Measurements from ENCODE around the gene RARB.

RARB gene

DNA sequence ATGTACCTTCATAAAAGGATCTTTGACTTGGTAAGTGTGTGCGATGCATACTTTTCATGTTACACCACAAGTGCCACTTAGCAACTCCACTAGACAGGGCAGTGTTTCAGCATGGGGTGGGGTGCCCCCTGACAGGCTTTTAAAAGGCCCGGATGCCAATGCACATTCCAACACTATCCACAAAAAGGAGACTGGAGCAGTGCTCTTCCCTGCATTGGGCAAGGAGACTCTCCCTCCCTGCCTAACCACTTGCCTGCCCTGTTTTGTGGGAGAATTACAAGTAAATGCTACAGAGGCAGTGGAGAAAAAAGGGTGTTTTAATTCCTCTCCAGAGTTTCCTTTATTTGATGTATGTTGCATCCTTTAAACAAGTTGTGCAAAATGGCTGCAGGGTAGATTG, 1.7 kb upstream of the RARB start:
- H3K4me3 ChIP-seq (ENCODE audit: low read depth, low read length) = no peak overlapping the region
- peaks cover 9% of the 10 kb centered on the region for H3K4me1 ChIP-seq (ENCODE audit: control insufficient read depth, insufficient read depth, low read length)
- no peak for TF ChIP-seq ZNF654 (tag by site-specific recombination; IDR thresholded peaks at IDR 0.05; ENCODE audit: low read depth)
- no peak for TF ChIP-seq ZNF549 (tag by site-specific recombination; IDR thresholded peaks at IDR 0.05)
- TF ChIP-seq FEZF1 (tag by site-specific recombination; IDR thresholded peaks at IDR 0.05) = peak; percentile 40; the same call in 1 of the 2 replicates
- no peak for TF ChIP-seq KLF7 (tag by site-specific recombination; IDR thresholded peaks at IDR 0.05; ENCODE audit: borderline replicate concordance)
- TF ChIP-seq ZNF521 (tag by site-specific recombination; IDR thresholded peaks at IDR 0.05) = no peak
- TF ChIP-seq ZBTB20 (tag by site-specific recombination; IDR thresholded peaks at IDR 0.05) = peak; percentile 41; the same call in 1 of the 2 replicates
- no peak for TF ChIP-seq ZNF544 (tag by site-specific recombination; IDR thresholded peaks at IDR 0.05)
- no peak for TF ChIP-seq HOXC10 (CRISPR knock-in tag; IDR thresholded peaks at IDR 0.05)
- TF ChIP-seq ZNF626 (tag by site-specific recombination; IDR thresholded peaks at IDR 0.05) = no peak
- TF ChIP-seq, protein P1, sequence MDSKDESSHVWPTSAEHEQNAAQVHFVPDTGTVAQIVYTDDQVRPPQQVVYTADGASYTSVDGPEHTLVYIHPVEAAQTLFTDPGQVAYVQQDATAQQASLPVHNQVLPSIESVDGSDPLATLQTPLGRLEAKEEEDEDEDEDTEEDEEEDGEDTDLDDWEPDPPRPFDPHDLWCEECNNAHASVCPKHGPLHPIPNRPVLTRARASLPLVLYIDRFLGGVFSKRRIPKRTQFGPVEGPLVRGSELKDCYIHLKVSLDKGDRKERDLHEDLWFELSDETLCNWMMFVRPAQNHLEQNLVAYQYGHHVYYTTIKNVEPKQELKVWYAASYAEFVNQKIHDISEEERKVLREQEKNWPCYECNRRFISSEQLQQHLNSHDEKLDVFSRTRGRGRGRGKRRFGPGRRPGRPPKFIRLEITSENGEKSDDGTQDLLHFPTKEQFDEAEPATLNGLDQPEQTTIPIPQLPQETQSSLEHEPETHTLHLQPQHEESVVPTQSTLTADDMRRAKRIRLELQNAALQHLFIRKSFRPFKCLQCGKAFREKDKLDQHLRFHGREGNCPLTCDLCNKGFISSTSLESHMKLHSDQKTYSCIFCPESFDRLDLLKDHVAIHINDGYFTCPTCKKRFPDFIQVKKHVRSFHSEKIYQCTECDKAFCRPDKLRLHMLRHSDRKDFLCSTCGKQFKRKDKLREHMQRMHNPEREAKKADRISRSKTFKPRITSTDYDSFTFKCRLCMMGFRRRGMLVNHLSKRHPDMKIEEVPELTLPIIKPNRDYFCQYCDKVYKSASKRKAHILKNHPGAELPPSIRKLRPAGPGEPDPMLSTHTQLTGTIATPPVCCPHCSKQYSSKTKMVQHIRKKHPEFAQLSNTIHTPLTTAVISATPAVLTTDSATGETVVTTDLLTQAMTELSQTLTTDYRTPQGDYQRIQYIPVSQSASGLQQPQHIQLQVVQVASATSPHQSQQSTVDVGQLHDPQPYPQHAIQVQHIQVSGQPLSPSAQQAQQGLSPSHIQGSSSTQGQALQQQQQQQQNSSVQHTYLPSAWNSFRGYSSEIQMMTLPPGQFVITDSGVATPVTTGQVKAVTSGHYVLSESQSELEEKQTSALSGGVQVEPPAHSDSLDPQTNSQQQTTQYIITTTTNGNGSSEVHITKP (tag by site-specific recombination; IDR thresholded peaks at IDR 0.05) = no peak
- TF ChIP-seq ZFP37 (tag by site-specific recombination; IDR thresholded peaks at IDR 0.05) = no peak
- no peak overlapping the region for H3K27ac ChIP-seq (ENCODE audit: extremely low read depth, low read depth, low read length)
- ChIA-PET POLR2A (no interaction called here), CTCF (interaction anchor here (1.0 kb wide), 1 partner anchor 169 kb away, joined by 3 read pairs; no protein-coding TSS in a partner anchor)
- no peaks in the 10 kb centered on the region for H3K9me3 ChIP-seq (ENCODE audit: control insufficient read depth, insufficient read depth, low read depth, low read length)
- no peaks in the 10 kb centered on the region for H3K36me3 ChIP-seq (ENCODE audit: control insufficient read depth in 2 of 2, insufficient read depth in 1 of 2, low read length in 2 of 2)

DNA sequence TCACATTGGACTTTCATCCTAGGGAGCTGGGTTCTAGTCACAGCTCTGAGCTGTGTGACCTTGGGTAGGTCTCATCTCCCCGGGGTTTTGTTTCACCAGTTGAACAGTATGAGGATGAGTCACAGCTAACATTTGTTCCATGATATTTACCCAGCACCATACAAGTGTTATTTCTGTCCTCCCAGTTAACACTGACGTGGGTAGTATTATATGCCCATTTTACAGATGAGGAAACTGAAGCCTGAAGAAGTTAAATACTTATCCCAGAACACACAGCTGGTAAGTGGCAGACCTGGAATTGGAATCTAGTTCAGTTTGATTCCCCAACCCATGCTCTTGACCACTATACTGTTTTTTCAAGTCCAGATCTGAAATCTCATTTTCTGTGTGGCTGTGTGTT, 908 bp upstream of the RARB start:
- CTCF ChIA-PET = no interaction called here
- Histone ChIP-seq H3K9me3 (ENCODE audit: control insufficient read depth, insufficient read depth, low read depth, low read length) (no peaks in the 10 kb centered on the region), H3K27ac (ENCODE audit: extremely low read depth, low read depth, low read length) (peak overlapping the region; percentile 98; the same call in 1 of the 2 replicates), H3K4me3 (ENCODE audit: low read depth, low read length) (peak overlapping the region; percentile 56), H3K36me3 (ENCODE audit: control insufficient read depth in 2 of 2, insufficient read depth in 1 of 2, low read length in 2 of 2) (no peaks in the 10 kb centered on the region), H3K4me1 (ENCODE audit: control insufficient read depth, insufficient read depth, low read length) (peaks cover 10% of the 10 kb centered on the region)
- POLR2A ChIA-PET = no interaction called here
- TF ChIP-seq, protein P2, sequence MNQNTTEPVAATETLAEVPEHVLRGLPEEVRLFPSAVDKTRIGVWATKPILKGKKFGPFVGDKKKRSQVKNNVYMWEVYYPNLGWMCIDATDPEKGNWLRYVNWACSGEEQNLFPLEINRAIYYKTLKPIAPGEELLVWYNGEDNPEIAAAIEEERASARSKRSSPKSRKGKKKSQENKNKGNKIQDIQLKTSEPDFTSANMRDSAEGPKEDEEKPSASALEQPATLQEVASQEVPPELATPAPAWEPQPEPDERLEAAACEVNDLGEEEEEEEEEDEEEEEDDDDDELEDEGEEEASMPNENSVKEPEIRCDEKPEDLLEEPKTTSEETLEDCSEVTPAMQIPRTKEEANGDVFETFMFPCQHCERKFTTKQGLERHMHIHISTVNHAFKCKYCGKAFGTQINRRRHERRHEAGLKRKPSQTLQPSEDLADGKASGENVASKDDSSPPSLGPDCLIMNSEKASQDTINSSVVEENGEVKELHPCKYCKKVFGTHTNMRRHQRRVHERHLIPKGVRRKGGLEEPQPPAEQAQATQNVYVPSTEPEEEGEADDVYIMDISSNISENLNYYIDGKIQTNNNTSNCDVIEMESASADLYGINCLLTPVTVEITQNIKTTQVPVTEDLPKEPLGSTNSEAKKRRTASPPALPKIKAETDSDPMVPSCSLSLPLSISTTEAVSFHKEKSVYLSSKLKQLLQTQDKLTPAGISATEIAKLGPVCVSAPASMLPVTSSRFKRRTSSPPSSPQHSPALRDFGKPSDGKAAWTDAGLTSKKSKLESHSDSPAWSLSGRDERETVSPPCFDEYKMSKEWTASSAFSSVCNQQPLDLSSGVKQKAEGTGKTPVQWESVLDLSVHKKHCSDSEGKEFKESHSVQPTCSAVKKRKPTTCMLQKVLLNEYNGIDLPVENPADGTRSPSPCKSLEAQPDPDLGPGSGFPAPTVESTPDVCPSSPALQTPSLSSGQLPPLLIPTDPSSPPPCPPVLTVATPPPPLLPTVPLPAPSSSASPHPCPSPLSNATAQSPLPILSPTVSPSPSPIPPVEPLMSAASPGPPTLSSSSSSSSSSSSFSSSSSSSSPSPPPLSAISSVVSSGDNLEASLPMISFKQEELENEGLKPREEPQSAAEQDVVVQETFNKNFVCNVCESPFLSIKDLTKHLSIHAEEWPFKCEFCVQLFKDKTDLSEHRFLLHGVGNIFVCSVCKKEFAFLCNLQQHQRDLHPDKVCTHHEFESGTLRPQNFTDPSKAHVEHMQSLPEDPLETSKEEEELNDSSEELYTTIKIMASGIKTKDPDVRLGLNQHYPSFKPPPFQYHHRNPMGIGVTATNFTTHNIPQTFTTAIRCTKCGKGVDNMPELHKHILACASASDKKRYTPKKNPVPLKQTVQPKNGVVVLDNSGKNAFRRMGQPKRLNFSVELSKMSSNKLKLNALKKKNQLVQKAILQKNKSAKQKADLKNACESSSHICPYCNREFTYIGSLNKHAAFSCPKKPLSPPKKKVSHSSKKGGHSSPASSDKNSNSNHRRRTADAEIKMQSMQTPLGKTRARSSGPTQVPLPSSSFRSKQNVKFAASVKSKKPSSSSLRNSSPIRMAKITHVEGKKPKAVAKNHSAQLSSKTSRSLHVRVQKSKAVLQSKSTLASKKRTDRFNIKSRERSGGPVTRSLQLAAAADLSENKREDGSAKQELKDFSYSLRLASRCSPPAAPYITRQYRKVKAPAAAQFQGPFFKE (tag by site-specific recombination; IDR thresholded peaks at IDR 0.05; ENCODE audit: borderline replicate concordance) = no peak
- TF ChIP-seq, protein P3, sequence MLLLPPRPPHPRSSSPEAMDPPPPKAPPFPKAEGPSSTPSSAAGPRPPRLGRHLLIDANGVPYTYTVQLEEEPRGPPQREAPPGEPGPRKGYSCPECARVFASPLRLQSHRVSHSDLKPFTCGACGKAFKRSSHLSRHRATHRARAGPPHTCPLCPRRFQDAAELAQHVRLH (tag by site-specific recombination; IDR thresholded peaks at IDR 0.05) = peak; percentile 91
- TF ChIP-seq ZNF391 (tag by site-specific recombination; IDR thresholded peaks at IDR 0.05; ENCODE audit: borderline replicate concordance, low read depth) = no peak
- TF ChIP-seq SETDB1 (IDR thresholded peaks at IDR 0.05; ENCODE audit: insufficient read length, low read length) = no peak
- no peak for TF ChIP-seq EGR2 (tag by site-specific recombination; IDR thresholded peaks at IDR 0.05; ENCODE audit: low read depth)
- TF ChIP-seq ZNF404 (tag by site-specific recombination; IDR thresholded peaks at IDR 0.05) = no peak
- no peak for TF ChIP-seq ZNF423 (tag by site-specific recombination; IDR thresholded peaks at IDR 0.05)
- TF ChIP-seq, protein P4, sequence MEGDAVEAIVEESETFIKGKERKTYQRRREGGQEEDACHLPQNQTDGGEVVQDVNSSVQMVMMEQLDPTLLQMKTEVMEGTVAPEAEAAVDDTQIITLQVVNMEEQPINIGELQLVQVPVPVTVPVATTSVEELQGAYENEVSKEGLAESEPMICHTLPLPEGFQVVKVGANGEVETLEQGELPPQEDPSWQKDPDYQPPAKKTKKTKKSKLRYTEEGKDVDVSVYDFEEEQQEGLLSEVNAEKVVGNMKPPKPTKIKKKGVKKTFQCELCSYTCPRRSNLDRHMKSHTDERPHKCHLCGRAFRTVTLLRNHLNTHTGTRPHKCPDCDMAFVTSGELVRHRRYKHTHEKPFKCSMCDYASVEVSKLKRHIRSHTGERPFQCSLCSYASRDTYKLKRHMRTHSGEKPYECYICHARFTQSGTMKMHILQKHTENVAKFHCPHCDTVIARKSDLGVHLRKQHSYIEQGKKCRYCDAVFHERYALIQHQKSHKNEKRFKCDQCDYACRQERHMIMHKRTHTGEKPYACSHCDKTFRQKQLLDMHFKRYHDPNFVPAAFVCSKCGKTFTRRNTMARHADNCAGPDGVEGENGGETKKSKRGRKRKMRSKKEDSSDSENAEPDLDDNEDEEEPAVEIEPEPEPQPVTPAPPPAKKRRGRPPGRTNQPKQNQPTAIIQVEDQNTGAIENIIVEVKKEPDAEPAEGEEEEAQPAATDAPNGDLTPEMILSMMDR (tag by site-specific recombination; IDR thresholded peaks at IDR 0.05) = no peak
- no peak for TF ChIP-seq ZNF155 (tag by site-specific recombination; IDR thresholded peaks at IDR 0.05)
- 0 out of 2 replicates have a peak, but pooled peaks have one; percentile 31 for TF ChIP-seq ZSCAN30 (tag by site-specific recombination; IDR thresholded peaks at IDR 0.05)
- TF ChIP-seq ZNF184 (tag by site-specific recombination; IDR thresholded peaks at IDR 0.05) = no peak
- TF ChIP-seq, protein P5, sequence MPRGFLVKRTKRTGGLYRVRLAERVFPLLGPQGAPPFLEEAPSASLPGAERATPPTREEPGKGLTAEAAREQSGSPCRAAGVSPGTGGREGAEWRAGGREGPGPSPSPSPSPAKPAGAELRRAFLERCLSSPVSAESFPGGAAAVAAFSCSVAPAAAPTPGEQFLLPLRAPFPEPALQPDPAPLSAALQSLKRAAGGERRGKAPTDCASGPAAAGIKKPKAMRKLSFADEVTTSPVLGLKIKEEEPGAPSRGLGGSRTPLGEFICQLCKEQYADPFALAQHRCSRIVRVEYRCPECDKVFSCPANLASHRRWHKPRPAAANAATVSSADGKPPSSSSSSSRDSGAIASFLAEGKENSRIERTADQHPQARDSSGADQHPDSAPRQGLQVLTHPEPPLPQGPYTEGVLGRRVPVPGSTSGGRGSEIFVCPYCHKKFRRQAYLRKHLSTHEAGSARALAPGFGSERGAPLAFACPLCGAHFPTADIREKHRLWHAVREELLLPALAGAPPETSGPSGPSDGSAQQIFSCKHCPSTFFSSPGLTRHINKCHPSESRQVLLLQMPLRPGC (tag by site-specific recombination; IDR thresholded peaks at IDR 0.05) = no peak
